Subcutaneous adipose tissue (tissue), 4 donors: ENCODE results near the gene TAGLN. TPM values are rescaled to one million over a fixed set of nuclear protein-coding genes. Genes with fewer than 3 reads are reported as not detected.

Experiments
- CTCF ChIP-seq: fragments of 450-650 bp; IDR thresholded peaks from one replicate; pipeline ENCODE4 v1.5.1; 2016; ENCODE audit warnings: low read depth, mild to moderate bottlenecking, control low read depth, antibody characterized with exemption, moderate library complexity
- total RNA-seq, 4 donors: library from RNA; depleted of rRNA; stranded (reverse); fragments of >200 nt; gene quantifications; one replicate each; pipeline ENCODE4 v1.1.0, GENCODE V29; 2016

TAGLN gene
- total RNA-seq, 4 donors from 2014 or later = 240 to 872 (median 614) TPM

- no peak for TF ChIP-seq CTCF
These were observed 994 bp downstream of the TAGLN start for GRCh38 chr11:117199916-117200812.

GRCh38 chr11:117200813-117201657, 1.9 kb downstream of the TAGLN start:
- no peak for TF ChIP-seq CTCF

- no peak for TF ChIP-seq CTCF
These were observed 2.6 kb downstream of the TAGLN start for GRCh38 chr11:117201658-117202305.

- TF ChIP-seq CTCF = no peak
These were observed 3.4 kb downstream of the TAGLN start for GRCh38 chr11:117202386-117203068.

GRCh38 chr11:117203069-117203407, 3.9 kb downstream of the TAGLN start:
- no peak for TF ChIP-seq CTCF

- TF ChIP-seq CTCF = no peak
These were observed 5.3 kb downstream of the TAGLN start for GRCh38 chr11:117204283-117205080.
